GM19324 (cell line): ENCODE measurements around the gene CDC16.
"Not testable (repeated sequence)": the region's sequence is repeated elsewhere in the genome, so short reads cannot be mapped to it uniquely, and the experiment has no call there.

Experiments
- ATAC-seq: cut with Tn5 transposase; IDR thresholded peaks from one replicate; pipeline ENCODE4 v1.9.1; 2021; ENCODE audit warnings: mild to moderate bottlenecking, moderate library complexity; ENCODE audit not compliant: unreplicated experiment, low FRiP score

The CDC16 gene, protein sequence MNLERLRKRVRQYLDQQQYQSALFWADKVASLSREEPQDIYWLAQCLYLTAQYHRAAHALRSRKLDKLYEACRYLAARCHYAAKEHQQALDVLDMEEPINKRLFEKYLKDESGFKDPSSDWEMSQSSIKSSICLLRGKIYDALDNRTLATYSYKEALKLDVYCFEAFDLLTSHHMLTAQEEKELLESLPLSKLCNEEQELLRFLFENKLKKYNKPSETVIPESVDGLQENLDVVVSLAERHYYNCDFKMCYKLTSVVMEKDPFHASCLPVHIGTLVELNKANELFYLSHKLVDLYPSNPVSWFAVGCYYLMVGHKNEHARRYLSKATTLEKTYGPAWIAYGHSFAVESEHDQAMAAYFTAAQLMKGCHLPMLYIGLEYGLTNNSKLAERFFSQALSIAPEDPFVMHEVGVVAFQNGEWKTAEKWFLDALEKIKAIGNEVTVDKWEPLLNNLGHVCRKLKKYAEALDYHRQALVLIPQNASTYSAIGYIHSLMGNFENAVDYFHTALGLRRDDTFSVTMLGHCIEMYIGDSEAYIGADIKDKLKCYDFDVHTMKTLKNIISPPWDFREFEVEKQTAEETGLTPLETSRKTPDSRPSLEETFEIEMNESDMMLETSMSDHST

DNA sequence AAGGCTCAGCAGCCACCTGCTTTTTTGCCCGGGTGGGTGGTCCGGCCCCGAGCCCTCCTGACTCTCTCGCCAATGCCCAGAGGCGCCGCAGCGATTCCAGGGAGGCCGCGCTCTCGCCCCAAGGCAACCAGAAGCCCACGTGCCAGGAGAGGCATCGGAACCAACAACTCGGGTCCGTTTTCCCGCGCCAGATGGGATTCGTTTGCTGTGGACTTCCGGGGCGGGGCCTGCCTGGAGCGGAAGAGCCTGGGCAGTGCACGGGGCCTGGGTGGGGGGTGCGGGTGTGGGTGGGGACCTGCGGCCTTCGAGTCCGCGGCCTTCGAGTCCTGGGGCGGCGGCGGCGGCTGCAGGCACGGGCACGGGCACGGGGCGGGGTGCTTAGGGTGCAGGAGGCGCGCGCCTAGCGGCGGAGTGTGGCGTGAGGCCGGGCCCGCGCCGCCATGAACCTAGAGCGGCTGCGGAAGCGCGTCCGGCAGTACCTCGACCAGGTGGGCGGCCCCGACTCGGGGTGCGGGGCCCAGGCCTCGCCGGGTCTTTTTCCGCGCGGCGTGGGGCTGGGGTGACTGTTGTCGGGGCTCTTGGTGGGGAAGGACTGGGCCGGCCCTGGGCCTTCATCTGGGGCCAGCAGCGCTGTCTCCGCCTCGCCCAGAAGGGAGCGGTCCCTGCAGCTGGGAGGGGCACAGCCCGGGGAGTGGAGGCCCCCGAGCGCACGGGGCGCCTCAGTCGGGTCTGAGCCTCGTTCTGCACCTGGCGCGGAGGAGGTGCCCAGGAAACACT is at the start of gene CDC16:
Gene CDC16, plus strand, starts transcription at position 253 of the 777 bp plus-strand sequence. Its CDS starts 188 bp downstream, at position 441.
- peak; percentile 93 for ATAC-seq

DNA sequence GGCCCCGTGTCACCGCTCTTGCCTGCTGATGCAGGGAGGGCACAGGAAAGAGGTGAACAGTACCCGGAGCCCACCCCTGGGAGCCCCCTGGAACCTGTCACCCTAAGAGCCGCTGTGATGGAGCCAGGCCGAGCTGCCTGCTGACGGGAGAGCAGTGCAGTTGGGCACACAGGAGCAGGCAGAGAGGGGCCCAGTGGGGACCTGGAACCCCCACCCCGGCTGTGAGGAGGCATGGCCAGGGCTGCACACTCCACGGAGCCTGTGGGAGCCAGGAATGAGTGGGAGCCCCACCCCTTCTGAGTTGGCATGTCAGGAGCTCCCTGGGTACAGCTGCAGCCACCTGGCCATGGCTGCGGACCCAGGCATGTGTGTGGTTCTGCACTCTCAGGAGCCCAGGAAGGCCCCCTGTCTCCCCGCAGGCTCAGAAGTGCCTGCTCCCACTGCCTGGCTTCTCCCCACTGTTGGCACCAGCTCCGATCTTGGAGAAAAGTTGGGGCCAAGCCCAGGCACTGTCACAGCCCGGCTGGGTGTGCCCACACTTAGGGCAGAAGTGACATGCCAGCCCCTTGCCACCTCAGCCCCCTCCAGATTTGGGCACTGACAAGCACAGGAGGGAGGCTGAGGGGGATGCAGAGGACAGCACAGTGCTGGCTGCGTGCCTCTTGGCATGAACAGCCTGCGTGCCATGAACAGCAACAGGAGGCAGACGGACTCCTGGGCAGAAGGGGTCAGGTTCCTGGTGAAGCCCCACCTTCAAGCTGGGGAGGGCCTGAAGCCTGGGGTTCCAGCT is 49.3 kb upstream of the CDC16 start:
- ATAC-seq: no peak

DNA sequence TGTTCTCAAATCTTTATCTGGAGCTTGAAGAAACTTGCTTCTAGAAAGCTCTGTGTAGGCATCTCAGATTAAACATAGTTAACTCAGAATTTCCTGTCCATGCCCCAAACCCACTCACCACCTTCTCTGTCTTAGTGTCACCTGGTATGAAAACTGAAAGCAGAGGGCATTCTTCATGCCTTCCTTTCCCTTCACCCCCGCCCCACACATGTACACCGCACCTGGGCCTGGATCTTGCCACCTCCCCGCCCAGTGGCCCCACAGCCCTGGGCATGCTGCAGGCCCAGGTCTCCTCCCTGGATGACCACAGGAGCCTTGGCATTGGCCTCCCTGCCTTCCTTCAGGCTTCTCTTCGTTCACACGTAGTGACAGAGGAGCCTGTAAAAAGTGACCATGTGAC is 39.8 kb upstream of the CDC16 start:
- ATAC-seq: no peak

DNA sequence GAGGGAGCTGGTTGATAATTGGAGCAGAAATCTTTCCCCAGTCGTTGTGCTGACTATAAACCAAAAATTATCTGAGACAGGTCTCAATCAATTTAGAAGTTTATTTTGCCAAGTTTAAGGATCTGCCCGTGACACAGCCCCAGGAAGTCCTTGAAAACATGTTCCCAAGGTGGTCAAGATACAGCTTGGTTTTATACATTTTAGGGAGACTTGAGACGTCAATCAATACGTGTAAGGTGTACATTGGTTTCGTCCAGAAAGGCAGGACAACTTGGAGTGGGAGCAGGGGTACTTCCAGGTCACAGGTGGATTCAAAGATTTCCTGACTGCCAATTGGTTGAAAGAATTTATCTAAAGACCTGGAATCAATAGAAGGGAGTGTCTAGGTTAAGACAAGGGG is 38.1 kb upstream of the CDC16 start:
- ATAC-seq: no peak

DNA sequence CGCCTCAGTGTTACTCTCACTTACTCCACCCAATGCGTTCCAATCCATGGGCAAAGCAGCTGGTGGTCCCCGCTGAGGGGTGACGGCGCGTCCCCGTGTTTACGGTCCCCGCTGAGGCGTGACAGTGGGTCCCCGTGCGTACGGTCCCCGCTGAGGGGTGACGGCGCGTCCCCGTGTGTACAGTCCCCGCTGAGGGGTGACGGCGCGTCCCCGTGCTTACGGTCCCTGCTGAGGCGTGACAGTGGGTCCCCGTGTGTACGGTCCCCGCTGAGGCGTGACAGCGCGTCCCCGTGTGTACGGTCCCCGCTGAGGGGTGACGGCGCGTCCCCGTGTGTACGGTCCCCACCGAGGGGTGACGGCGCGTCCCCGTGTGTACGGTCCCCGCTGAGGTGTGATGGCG is 36.1 kb upstream of the CDC16 start:
- ATAC-seq: no peak

DNA sequence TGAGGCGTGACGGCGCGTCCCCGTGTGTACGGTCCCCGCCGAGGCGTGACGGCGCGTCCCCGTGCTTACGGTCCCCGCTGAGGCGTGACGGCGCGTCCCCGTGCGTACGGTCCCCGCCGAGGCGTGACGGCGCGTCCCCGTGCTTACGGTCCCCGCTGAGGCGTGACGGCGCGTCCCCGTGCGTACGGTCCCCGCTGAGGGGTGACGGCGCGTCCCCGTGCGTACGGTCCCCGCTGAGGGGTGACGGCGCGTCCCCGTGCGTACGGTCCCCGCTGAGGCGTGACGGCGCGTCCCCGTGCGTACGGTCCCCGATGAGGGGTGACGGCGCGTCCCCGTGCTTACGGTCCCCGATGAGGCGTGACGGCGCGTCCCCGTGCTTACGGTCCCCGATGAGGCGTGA is 35.2 kb upstream of the CDC16 start:
- ATAC-seq: not testable (repeated sequence)

DNA sequence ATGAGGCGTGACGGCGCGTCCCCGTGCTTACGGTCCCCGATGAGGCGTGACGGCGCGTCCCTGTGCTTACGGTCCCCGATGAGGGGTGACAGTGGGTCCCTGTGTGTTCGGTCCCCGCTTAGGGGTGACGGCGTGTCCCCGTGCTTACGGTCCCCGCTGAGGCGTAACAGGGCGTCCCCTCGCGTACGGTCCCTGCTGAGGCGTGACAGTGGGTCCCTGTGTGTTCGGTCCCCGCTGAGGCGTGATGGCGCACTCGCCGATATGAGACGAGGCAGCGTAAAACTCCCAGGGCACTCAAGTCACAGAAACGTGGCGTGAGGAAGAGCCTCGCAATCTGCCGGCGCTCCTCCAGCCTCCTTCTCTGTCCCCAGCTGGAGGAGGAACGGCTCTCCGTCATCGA is 34.7 kb upstream of the CDC16 start:
- no peak for ATAC-seq

DNA sequence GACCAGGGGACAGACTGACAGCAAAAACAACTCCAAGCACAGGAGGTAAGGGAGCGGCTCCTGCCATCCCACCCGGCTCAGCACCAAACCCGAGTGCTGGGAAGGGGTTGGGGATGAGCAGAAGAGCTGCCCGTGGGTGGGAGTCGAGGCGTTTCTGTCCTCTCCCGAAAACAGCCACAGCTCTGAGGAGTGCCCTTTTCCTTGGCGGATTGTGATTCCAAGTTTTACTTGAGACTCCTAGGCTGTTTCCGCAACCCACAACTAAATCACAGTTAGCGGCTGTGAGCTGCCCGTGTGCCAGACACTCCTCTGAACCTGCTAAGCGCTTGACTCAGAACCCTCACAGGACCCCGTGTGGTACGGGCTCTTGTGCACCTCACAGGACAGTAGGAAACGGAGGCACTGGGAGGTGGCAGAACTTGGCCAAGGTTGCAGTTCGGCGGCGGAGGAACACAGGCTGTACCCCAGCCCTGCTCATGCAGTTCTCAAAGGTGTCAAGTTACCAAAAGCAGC is 34.2 kb upstream of the CDC16 start:
- ATAC-seq: no peak

DNA sequence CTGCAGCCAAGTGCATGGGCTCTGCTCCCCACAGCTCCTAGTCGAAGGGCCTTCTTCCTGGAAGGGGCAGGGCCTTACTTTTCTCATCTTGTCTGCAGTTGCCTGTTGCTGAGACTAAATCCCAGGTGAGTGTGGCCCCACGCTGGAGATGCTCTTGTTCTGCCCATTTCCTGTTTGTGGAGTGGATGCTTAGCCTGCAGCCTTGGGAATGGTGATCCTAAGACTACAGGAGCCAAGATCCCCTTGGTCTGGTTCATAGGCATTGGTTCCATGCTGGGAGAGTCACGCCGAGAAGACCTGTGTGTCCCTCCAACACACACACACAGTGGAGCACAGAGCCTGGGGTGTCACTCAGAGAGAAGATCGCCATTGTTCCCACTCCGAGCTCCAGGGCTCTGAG is 32.1 kb upstream of the CDC16 start:
- no peak for ATAC-seq

DNA sequence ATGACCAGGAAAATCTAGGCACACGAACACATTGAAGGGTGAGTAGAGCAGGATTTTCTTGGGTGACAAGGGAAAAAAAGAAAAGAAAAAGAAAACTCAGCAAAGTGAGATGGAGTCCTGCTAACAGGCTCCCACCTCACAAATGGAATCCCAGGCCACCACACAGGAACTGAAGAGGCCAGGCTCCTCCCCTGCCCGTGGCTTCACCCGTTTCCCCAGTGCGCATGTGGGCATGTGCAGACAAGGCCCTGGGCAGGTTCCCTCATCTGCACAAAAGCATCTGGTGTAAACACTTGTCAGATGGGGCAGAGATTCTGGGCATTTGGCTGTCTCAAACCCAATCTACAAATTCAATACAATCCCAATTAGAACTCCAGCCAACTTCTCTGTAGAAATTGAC is 31.2 kb upstream of the CDC16 start:
- no peak for ATAC-seq

DNA sequence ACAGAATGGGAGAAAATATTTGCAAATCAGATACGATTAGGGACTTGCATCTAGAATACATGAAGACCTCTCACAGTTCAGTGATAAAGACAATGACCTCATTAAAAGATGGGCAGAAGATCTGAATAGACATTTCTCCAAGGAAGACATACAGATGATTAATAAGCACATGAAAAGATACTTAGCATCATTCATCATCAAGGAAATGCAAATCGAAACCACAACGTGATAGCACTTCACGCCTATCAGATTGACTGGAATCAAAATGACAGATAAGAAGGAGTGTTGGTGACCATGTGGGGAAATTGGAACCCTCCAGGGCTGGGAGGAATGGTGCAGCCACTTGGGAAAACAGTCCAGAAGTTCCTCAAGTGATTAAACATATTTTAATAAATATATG is 29.8 kb upstream of the CDC16 start:
- no peak for ATAC-seq

DNA sequence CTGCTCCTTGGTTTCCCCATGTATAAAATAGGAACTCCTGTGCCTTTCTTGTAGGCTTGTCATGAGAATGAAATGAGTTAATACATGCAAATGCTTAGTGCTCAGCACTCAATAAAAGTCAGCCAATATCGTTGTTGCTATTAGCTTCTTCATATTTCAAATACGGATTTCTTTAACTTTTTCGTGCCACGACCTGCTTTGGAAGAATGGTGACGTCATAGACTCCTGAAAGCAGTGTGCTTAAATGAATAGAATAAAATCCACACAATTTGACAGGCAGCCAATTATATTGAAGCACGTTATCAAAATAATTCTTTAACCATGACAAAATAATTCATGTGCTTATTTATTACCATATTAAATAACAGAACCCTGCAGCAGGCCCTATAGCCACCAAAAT is 26.6 kb upstream of the CDC16 start:
- ATAC-seq: no peak

DNA sequence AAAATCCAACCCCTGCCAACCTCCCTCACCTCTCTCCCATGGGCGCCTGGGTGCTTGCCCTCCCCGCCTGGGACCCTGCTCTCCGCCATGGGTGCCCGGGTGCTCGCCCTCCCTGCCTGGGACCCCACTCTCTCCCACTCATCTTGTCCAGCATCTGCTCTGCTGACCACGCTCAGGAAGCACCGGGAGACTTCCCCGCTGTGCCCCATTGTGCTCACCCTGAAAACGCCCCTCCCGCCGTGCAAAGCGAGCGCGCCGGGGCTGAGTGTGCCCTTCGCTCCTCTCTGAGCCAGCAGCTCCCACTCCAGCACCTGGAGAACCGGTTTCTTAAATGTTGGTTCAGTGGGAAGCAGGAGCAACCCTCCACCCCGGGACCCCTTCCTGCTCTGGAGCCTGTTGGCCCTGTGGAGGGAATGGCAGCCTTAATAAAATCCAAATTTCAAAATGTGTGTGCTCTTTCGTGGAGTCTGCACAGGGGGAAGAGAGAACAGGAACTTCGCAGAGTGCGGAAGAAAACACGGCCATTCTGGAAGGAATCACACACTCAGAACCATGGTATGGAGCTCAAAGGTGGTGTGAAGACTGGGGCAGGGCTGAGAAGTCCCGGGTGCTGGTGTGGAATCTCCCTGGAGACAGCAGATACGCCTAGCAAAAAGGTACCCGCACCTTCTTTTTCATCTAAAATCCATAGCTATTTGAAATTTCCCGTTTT is 23.1 kb upstream of the CDC16 start:
- no peak for ATAC-seq

DNA sequence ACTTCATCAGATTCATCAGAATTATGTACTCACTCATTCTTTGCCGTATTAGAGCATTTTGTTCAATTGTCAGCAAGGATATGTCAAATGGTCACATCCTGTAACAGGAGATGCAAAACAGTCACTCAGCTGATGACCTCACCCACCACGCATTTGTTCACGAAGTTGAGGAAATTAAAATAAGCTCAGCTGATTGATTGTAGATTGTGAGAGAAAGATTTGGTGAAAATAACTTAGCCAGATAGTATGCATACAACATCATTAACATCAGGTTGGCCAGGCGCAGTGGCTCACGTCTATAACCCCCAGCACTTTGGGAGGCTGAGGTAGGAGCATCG is 22.6 kb upstream of the CDC16 start:
- ATAC-seq: no peak

DNA sequence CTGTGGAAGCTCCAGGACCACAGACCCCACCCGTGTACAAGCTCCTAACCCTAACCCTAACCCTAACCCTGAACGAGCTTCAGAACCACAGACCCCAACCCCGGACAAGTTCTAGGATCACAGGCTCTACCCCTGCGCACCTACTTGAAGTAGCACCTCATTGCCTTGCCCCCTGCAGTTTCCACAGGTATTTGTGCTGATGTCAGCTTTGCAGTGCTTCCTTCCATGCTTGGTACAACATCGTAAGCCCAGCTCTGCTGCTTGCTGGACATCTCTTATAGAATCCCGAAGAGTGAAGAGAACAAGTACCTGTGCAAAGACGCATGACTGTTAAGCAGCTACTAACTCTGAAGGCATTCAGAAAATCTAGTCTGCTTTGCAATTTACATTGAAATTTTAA is 20.7 kb upstream of the CDC16 start:
- no peak for ATAC-seq

DNA sequence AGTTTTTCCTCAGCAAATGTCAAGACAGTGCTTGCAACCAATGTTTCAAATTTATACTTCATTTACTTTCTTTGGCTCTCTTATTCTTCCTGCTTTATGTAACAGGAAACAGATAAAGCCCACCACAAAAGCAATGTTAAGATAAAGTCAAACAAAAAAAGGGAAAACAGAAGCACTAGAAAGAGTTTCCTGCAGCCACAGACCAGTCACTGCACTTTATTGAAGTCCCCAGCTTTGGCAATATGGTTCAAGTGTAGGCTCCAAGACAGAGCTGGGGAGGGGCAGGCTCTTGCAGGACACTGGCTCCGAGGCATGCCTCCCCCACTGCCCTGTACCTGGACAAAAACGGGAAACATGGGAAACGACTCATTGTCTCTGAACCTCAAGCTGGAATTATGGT is 15.3 kb upstream of the CDC16 start:
- no peak for ATAC-seq

DNA sequence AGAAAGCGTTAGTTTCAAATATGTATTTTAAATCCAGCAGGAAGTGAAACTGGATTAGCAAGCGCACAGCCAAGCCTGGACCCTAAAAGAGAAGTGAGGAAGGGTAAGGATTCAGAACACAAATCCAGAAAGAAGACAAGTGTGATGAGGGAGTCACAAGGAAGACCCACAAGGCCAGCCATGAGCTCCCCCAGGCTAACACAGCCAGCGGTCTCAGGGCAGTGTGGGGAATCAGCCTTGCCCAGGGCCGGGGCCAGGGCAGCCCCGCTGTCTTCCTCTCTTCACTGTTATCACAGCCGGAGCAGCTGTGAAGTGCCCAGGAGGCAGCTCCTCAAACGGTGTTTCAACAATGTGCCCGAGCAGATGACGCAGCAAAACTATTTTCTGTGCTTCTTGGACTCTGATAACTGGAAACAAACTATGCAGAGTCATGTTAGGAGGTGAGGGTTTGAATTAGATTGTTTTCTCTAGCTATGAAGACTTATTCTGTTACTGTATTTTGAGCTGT is 12.2 kb upstream of the CDC16 start:
- ATAC-seq: no peak

DNA sequence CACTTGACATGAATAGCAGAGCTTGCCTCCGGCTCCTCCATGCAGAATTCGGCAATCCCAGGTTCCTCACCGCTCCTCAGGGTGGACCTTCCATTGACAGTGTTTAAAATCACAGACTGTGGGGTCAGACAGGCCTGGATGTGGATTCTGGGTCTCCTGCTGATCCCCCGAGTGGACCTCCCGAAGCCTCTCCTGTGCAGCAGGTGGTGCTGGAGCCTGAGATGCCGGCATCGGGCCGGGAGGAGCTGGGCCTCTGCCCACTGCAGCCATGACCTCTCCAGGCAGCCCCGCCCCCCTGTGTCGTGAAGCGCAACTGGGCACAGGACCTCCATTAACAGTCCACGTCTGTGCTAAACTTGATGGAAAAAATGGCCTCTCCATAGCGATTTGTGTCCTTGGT is 10.5 kb upstream of the CDC16 start:
- no peak for ATAC-seq

DNA sequence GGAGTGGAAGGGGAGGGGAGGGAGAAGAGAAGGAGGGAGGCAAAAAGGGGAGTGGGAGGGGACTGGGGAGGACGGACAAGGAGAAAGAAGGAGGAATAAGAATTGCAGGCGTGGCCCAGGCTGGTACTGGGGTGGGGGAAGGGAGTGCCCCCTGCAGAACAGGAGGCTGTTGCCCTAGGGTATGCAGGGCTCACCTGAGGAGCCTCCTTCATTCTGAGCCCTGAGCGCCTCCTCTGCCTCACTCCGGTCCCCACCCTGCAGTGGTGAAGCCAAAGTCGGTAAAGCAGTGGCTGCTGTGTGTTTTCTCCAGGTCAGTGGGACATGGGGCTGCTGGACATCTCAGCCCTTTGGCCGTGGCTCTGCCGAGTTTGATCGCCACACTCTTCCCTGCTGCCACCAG is 9.1 kb upstream of the CDC16 start:
- no peak for ATAC-seq

DNA sequence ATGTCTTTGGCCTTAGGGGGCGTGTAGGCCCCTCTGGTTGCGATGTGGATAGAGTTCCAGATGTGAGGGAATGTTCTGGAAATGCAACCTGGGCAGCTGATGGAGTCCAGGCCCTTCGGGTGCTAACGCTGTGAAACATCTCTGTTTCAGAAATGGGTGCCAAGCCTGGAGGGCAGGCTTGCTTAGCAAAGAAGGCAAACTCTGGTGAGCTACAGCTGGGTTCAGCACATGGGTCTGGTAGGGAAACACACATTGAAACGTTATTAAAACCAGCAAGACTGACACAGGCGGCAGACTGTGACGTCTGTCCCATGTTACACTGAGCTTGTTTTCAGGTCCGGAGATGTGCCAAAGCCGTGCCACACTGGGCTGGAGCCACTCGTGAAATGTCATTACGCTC is 8.6 kb upstream of the CDC16 start:
- ATAC-seq: no peak
